Measurements from ENCODE around the gene CCDC102A. TPM values are rescaled to one million over a fixed set of nuclear protein-coding genes. Genes with fewer than 3 reads are reported as not detected.

CCDC102A gene
- total RNA-seq, 3 donors from 2014 or later: 1.2 to 16.2 (median 2.5) TPM

- Histone ChIP-seq H3K4me1 (ENCODE audit: low read depth) (peaks cover 24% of the 10 kb centered on the region), H3K9me3 (no peaks in the 10 kb centered on the region), H3K4me3 (no peak overlapping the region), H3K36me3 (ENCODE audit: low read depth) (peaks cover 2% of the 10 kb centered on the region)
- DNase-seq: peak; percentile 79 to 86 (median 80)
- TF ChIP-seq CTCF (IDR thresholded peaks at IDR 0.05): no peak
- intact Hi-C loops (cut with DNase I, micrococcal nuclease): no loop called here
- peak; percentile 85 for ATAC-seq
These were observed 57.0 kb downstream of the CCDC102A start for GRCh38 chr16:57479205-57479975.

- intact Hi-C loops (cut with DNase I, micrococcal nuclease): no loop called here
- H3K4me3 ChIP-seq: no peak overlapping the region
- peaks cover 4% of the 10 kb centered on the region for H3K36me3 ChIP-seq (ENCODE audit: low read depth)
- DNase-seq: no peak
- H3K9me3 ChIP-seq: no peaks in the 10 kb centered on the region
- peaks cover 24% of the 10 kb centered on the region for H3K4me1 ChIP-seq (ENCODE audit: low read depth)
- ATAC-seq: no peak
- no peak for TF ChIP-seq CTCF (IDR thresholded peaks at IDR 0.05)
These were observed 57.8 kb downstream of the CCDC102A start for GRCh38 chr16:57478396-57479204.

- Histone ChIP-seq H3K4me1 (ENCODE audit: low read depth) (peaks cover 24% of the 10 kb centered on the region), H3K9me3 (no peaks in the 10 kb centered on the region), H3K4me3 (no peak overlapping the region), H3K36me3 (ENCODE audit: low read depth) (peaks cover 4% of the 10 kb centered on the region)
- ATAC-seq: no peak
- no peak for DNase-seq
- intact Hi-C loops (cut with DNase I, micrococcal nuclease): no loop called here
- no peak for TF ChIP-seq CTCF (IDR thresholded peaks at IDR 0.05)
These were observed 58.7 kb downstream of the CCDC102A start for GRCh38 chr16:57477531-57478202.

DNA sequence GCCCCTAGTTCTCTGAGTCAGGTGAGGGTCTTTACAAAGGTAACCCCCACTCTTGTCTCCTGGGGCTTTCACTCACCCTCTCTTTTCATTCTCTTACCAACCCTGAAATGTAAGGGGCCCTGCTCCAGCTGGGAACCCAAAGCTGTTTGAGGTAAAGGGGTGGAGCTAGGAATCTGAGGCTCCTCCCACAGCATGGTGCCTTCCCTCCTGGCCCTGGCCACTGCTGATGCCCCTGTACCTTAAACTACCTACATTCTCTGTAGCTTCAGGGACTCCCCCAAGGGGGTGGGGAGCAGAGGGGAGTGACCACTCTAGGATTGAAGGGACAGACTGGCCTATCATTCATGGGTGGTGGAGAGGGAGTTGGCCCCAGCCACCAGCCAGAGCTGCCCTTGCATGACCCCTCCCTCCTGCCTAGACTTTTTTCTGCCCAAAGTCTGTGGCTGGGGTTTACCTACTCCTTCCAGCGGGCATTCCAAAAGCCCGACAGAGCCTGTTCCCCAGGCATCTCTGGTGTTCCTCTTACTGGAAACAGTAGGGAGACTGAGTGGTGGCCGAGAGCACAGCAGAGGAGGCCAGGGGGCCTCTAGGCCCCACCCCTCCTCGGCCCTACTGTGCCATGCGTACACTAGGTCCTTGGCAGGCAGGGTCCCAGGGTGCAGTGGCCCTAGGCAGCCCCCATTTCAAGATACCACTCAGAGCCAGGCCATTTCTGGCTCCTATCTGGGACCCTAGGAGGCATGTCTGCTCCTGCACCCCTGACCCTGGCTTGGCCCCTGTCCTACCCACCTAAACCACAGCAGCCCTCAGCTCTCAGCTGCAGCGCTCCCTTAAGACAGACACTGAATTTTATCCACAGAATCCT is 59.6 kb downstream of the CCDC102A start:
- TF ChIP-seq CTCF (IDR thresholded peaks at IDR 0.05): no peak
- Histone ChIP-seq H3K9me3 (no peaks in the 10 kb centered on the region), H3K36me3 (ENCODE audit: low read depth) (peaks cover 7% of the 10 kb centered on the region), H3K4me1 (ENCODE audit: low read depth) (peaks cover 24% of the 10 kb centered on the region), H3K4me3 (no peak overlapping the region)
- ATAC-seq (no peak), DNase-seq (peak in 1 of 3 donors; percentile 28)
- intact Hi-C loops (cut with DNase I, micrococcal nuclease): no loop called here
